HG03097 (cell line): ENCODE measurements around the gene STK38.
"Not testable (repeated sequence)": the region's sequence is repeated elsewhere in the genome, so short reads cannot be mapped to it uniquely, and the experiment has no call there.

Source experiments
- ATAC-seq: cut with Tn5 transposase; IDR thresholded peaks from one replicate; pipeline ENCODE4 v1.9.1; 2021; ENCODE audit not compliant: unreplicated experiment, low FRiP score

The STK38 gene

DNA sequence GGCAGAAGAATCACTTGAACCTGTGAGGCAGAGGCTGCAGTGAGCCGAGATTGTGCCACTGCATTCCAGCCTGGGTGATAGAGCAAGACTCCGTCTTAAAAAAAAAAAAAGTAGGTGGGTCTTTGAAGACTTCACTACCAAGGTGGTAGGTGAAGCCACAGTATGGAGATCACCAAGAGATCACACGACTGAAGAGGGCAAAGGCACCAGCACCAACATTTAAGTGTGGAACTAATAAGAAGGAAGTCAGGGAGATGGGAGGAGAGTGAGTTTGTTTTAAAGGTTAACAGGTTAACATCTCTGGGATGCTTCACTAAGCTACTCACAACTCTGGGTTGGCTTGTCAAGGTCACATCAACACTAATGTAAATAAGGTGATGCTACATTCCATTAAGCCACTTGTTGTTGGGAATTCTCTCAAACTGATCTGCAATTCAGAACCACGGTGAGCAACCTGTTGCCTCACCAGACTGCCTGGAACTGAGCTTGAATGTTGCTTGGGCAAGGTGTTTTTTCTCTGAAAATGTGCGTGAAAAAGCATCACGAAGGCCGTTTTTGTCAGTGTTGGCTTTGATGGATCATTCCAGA is 55.8 kb downstream of the STK38 start:
- ATAC-seq, result no peak

GRCh38 chr6:36489426-36489825 is 57.9 kb downstream of the STK38 start:
- no peak for ATAC-seq

DNA sequence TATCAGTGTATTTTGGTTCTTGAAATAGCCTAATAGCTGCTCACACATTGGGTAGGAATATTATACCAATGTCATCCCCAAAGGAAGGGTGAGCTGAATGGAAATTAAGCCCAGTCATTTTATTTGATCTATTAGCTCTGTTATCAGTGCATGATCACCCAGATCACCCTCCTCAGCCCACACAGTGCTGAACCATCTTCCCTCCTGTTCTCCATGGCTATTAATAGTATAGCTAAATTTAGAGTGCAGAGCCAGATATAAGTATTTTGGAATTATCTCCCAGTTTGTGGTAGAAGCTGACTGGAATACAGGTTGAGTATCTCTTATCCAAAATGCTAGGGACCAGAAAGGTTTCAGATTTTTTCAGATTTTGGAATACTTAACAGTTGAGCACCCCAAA is 59.1 kb downstream of the STK38 start:
- no peak for ATAC-seq

DNA sequence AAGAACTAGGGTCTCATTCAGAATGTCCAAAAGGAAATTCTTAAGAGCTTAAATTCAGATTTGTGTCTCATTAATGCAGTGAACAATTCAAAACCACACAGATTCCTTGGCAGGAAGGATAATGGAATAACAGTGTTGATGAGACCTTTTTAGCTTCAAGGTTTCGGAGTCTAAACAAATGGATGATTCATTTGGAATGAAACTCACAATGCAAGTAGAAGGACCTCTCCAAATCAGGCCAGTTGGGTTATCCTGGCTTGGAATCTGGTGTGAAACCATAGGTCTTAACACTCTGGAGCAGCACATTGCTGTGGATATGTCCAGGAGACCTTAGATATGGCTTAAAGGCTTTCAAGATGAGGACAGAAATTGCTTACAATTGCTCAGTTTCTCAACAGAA is 59.6 kb downstream of the STK38 start:
- ATAC-seq, result no peak

GRCh38 chr6:36484736-36485135 is 62.5 kb downstream of the STK38 start:
- no peak for ATAC-seq

DNA sequence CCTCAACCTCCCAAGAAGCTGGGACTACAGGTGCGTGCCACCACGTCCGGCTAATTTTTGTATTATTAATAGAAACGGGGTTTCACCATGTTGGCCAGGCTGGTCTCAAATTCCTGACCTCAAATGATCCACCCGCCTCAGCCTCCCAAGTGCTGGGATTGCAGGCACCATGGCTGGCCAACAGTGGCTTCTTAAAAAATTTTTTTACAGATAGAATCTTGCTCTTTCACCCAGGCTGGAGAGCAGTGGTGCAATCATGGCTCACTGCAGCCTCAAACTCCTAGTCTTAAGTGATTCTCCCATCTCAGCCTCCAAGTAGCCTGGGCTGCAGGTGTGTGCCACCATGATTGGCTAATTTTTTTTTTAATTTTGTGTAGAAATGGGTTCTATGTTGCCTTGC is 64.0 kb downstream of the STK38 start:
- ATAC-seq, result not testable (repeated sequence)

DNA sequence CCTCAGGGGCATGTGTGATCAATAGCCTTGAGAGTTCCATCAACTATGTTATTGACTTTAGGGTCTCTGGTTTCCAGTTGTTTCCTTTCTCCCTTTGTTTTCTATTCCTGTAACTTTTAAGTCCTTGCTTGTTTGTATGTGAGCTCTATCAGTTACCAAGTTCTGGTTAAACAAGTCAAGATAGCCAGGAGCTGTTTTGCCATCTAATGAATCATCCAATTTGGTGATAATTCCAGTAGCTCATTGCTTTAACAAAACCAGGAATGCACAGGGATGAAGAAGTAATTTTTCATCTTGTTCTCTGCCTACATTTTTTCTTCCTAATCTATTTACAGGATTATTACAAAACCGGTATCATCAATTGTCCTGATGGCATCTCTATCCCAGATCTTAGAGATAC is 68.0 kb downstream of the STK38 start:
- no peak for ATAC-seq

DNA sequence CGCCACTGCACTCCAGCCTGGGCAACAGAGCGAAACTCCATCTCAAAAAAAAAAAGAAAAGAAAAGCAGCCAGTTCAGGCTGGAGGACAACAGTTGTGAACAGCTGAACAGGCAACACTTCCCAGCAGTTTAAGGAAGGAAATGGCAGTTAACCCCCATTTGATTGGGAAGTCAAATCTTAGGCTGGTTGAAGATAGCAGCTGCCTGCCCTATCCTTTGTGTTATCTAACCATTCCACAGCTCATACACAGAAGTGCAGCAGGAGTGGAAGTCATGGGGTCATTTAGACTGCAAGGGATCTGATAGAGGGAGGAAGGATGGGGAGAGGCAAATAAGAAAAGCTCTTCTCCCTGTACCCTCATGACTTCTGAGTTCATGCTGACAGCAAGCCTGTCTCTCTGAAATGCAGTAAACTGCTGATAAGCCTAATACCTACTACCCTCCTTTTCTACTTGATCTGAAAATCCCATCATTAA is 69.2 kb downstream of the STK38 start:
- ATAC-seq, result no peak

DNA sequence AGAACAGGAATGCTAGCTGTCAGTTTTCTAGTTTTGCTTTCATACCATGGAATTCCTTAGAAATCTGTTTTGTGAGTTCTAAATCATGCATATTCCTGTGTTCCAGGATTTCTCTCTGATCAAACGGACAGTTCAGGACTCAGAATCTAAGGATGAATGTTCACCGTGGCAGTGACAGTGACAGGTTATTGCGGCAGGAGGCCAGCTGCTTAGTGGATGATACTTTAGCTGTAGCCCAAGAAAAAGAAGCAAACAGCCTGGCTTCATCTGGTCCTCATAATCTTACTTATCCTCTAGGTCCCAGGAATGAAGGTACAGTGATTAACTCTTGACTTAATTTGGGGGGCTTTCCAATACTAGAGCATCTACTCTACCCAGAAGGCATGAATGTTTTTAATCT is 77.3 kb downstream of the STK38 start:
- ATAC-seq, result no peak

DNA sequence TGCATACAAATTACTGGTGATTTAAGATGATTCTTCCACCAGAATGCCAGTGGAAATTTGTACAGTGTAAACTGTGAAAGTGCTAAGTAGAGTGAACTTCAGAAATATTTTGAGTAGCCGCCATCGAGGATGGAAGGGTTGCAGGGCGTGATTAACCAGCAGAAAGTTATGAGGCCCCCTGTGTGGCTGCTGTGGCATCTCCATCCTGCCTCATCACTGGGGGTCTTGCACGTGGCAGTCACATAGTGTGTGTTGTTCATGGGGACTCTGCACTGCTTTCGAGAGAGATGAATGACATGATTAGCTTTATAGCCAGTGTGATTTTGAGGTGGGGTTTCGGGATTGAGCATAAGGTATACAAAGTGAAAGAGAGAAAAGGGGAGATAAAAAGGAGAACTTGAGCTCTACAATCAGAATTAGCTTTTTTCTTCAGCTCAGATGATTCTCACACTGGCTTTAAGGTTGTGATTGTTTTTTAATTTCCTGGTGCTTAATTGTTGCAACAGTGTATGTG is 78.1 kb downstream of the STK38 start:
- ATAC-seq, result no peak

DNA sequence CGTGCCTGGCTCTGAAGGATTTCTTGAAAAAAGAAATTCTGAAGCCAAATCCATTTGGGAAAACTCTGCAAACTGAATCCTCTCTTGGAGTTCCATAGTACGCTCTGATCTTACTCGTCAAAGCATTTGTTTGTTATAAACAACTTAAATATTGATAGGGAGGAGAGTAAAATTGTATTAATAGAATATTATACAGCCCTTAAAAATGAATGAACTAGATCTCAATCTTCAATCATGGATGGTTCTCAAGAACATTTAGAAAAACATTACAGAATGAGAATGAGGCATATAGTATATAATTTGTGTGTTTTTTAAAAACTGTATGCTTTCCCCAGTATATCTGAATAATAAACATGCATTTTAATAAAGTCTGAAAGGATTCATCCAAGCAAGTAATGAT is 79.7 kb downstream of the STK38 start:
- no peak for ATAC-seq

DNA sequence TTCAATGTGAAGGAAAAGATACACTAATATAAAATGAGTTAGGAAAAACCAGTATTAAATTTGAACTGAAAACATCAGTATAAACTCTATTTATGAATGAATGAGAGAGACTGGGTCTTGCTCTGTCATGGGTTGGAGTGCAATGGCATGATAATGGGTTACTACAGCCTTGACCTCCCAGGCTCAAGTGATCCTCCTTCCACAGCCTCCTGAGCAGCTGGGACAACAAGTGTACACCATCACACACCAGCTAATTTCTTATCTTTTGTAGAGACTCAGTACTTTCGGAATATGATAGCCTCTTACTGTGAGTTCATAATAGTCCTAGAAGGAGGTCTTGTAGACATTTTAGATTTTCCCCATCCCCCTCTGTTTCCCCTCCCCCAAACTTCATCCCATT is 83.0 kb downstream of the STK38 start:
- ATAC-seq, result no peak

GRCh38 chr6:36463676-36464075 is 83.6 kb downstream of the STK38 start:
- ATAC-seq, result no peak

GRCh38 chr6:36461646-36462045 is 85.6 kb downstream of the STK38 start:
- no peak for ATAC-seq

DNA sequence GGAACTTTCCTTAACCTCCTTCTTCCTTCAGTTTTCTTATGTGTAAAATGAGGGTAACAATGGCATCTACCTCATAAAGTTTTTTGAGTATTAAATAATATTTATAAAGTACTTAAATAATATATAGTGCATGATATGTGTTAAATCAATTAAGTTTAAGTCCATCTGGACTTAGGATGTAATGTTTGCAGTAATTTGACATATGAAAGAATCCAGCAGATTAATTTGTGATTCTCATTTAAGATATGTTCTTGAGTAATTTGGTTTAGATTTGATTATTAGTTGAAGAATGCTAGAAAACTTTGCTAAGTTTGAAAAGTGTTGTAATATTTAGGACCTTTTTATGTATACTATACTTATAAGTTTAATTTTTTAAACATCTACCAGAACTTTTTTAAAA is 86.4 kb downstream of the STK38 start:
- no peak for ATAC-seq

GRCh38 chr6:36459501-36459900 is 87.8 kb downstream of the STK38 start:
- ATAC-seq, result no peak

DNA sequence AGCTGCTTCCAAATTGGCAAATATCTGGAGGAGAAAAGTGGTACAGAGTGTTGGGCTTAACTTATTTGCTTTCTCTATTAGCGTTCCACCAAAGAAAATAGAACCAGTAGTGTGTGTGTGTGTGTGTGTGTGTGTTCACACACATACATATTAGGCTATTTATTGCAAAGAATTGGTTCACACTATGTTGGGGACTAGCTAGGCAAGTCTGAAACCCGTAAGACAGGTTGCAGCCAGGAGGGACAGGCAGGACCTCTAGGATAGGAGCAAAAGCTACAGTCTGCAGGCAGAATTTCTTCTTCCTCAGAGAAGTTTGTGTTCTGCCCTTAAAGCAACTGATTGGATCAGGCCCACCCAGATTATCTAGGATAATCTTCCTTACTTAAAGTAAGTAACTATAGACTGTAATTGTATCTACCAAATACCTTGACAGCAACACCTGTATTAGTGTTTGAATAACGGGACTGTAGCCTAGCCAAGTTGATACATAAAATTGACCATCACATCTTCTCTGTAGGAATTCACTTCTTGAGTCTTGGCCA is 91.7 kb downstream of the STK38 start:
- no peak for ATAC-seq

DNA sequence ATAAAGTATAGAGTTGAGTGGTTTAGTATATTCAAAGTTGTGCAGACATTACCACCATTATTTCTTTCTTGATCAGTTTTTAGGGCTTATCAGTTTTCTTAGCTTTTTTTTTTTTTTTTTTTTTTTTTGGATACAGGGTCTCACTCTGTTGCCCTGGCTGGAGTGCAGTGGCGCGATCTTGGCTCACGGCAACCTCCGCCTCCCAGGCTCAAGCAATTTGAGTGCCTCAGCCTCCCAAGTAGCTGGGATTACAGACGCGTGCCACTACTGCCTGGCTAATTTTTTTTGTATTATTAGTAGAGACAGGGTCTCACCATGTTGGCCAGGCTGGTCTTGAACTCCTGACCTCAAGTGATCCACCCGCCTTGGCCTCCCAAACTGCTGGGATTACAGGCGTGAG is 94.4 kb downstream of the STK38 start:
- ATAC-seq, result not testable (repeated sequence)

DNA sequence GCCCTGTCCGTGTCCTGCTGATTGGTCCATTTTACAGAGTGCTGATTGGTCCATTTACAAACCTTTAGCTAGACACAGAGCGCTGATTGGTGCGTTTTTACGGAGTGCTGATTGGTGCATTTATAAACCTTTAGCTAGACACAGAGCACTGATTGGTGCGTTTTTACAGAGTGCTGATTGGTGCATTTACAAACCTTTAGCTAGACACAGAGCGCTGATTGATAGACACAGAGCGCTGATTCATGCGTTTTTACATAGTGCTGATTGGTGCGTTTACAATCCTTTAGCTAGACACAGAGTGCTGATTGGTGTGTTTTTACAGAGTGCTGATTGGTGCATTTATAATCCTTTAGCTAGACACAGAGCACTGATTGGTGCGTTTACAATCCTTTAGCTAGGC is 98.1 kb downstream of the STK38 start:
- not testable (repeated sequence) for ATAC-seq

GRCh38 chr6:36445621-36446020 is 101.7 kb downstream of the STK38 start:
- ATAC-seq, result no peak

DNA sequence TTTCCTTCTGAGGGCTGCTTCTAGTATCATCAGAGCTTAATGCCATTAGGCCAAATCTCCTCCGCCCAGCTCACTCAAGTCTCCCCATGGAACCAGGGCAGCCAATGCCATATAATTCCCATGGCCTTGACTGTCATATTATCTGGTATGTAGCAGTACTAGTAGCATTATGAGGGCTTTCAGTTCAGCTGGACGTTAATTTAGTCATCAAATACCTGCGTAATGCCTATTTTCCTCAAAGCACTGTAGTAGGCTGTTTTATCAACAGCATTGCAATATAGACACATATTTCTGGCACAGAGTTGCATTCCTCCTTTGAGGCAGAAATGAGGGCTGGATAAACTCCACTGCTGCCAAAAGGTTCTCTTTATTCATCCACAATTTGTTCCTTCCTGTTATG is 102.8 kb downstream of the STK38 start:
- ATAC-seq, result no peak
